CD4-positive, alpha-beta T cell treated with Interleukin-10 for 1 hour (primary cell): ENCODE results near the gene NUDT22.

Experiments used
- DNase-seq: peaks from one replicate; pipeline ENCODE4 v3.0.0-alpha.2; 2020

NUDT22 gene

DNA sequence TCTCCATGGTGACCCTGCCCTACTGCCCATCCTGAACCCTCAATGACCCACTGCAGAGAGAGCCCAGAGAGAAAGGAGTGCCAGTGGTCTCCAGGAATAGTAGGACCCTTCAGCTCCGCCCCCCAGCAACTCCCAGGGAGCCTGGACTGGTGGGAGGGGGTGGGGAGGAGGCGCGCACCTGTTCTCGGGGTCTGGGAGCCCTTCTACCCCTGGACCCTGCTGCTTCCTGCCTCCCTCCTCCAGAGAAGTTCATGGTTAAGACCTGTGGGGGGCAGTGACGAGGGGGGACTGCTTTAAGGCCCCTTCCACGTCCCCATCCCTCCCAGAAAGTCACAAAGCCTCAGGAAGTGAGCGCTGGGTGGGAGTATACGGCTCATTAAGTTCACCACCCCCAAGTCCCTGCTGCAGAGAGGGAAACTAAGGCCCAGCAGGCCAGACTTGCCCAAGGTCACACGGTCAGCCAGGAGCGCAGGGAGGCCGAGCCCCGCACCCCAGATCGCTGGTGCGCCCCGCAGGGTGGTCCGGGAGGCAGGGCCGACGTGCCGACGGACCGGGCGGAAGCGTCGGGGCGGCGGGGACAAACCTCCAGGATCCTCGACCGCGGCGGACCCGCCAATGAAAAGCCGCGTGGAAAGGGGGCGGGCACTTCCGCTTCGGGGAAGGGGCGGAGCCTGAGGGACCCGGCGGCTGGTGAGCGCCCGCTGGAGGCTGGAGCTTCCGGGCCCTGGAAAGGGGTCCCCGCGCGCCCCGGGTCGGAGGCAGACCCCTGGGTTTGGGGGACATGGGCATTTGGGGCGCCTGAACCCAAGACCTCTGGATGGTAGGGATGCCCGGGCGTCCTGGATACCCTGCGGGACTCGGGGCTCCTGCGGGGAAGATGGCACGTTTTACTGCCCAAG, at the start of gene NUDT22, which contains the start of gene TRPT1:
TSS of gene NUDT22 (plus strand) at position 667 of the 899 bp plus-strand sequence. CDS start 379 bp downstream, outside the sequence.
TSS of gene TRPT1 (minus strand) at position 579 of the 899 bp plus-strand sequence. CDS start at position 253, 326 bp downstream.
- DNase-seq: peak; percentile 89

DNA sequence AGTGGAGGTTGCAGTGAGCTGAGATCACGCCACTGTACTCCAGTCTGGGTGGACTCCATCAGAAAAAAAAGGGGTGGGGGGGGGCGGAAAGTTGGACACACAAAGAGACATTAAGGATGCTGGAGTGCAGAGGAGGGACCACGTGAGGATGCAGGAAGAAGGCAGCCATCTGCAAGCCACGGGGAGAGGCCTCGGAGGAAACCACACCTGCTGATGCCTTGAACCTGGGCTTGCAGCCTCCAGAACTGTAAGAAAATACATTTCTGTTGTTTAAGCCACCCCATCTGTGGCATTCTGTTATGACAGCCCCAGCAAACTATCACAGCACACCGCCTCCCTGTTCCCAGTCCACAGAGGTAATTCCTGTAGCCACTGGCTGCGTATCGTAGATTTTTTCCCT, 49.3 kb upstream of the NUDT22 start:
- DNase-seq: no peak

DNA sequence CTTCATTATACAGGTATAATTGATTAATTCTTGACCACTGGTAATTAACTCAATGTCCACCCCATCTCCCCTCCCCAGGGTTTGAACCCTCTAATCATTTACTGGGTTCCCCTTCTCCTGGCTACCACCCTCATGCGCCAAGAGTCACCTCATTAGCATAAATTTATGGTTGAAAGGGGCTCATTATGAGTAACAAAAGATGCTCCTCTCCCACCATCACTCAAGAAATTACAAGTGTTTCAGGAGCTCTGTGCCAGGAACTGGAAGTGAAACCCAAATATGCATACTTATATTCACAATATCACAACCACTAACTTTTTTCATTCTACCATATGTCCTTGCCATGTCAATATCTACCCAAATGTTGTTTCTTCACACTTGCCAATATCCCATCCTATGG, 47.9 kb upstream of the NUDT22 start:
- no peak for DNase-seq

DNA sequence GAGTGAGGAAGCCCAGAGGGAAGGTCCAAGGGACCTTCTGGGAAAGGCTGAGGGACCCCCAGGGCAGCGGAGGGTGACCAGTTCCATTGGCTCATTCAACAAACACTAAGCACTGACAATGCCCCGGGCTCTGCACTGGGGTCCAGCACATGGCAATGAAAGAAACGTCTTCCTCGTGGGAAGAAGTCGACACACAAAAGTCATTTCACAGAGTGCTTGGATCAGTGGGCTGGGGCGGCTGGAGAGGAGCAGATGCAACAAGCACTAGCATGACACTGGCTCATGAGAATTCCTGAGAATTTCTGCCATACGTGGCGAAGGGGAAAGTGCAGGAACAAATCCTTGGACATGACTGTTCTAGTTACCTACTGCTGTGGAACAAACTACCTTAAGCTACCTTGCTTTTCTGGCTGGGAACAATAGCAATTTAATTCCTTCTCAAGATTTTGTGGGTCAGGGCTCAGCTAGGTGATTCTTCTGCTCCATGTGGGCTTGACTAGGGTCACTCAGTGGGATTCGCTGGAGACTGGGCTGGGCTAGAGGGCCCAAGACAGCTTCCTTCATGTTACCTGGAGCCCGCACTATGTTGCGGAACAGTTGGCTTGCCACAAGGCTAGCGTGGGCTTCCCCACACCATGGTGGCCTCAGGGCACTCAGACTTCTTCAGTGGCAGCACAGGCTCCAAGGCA, 47.0 kb upstream of the NUDT22 start:
- DNase-seq: no peak

GRCh38 chr11:64180891-64181290, 45.2 kb upstream of the NUDT22 start:
- no peak for DNase-seq

DNA sequence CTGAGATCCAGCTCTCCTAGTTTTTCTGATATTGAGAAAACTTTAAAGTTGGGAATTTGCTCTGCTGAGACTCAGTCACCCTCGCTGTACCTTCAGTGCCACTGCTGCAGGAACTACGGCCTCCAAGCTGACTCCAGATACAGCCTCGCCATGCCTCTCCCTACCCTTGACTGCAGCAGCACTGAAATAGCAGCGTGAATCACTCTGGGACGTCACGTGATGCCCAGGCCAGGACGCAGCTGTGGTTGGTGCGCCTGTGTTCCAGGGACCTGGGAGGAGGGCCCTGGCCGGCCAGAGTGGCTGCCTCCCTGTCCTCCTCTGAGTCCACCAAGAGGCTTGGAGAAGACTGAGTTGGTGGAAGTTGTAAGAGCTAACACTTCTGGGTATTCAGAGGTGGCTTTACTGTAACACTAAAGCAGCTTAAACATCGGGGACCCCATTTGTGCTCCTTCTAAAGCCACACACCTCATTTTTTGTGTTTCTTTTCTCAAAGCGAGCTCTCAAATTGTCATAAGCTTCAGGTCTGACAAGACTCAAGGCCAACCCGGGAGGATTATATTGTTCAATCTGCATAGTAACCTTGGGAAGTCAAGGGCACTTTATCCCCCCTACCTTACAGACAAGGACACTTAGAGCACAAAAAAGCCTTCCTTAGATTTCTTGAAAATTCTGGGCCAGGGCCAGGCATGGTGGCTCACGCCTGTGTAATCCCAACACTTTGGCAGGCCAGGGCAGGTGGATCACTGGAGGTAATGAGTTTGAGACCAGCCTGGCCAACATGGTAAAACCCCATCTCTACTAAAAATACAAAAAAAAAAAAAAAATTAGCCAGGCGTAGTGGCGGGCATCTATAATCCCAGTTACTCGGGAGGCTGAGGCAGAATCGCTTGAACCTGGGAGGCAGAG, 44.3 kb upstream of the NUDT22 start:
- DNase-seq: peak; percentile 29

GRCh38 chr11:64183890-64184289, 42.2 kb upstream of the NUDT22 start:
- DNase-seq: no peak

- no peak for DNase-seq
Measured at GRCh38 chr11:64185175-64185692, 40.8 kb upstream of the NUDT22 start.

DNA sequence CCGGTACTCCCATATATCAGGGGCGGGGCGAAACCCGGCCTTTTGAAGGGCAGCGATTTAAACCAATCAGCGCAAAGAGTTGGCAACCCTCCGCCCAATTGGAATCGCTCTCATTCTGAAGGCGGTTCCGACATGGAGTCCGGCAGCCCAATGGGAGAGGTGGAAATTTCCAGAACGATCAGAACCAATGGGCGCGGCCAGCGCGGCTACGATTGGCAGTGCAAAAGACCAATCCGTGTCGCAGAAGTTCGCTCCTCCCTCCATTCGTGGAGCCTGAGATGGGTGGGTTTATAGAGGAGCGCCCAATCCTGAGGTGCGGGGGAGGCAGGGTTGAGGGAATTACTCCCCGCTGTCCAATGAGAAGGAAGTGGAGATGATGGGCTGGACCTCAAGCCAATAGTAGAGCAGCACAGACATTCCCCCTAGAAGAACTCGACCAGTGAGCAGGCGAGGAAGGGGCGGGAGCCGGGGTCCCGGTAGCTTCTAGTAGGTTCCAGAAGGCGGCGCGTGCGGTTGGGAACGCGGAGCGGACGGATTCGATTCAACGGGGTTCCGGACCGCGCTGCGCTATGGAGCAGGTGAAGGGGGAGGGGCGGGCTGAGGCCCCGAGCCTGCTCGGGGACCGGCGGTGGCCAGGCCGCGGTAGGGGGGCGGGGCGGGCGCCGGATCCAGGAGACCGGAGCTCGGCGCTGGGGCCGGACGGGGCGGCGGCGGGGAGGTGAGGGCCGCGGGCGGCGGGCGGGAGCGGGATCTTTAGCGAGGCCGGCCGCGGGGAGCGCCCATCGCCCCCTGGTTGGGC, 40.2 kb upstream of the NUDT22 start, which contains the start of gene STIP1:
TSS of gene STIP1 (plus strand) at position 479 of the 799 bp plus-strand sequence. CDS start at position 570, 91 bp downstream.
- DNase-seq: peak; percentile 100

DNA sequence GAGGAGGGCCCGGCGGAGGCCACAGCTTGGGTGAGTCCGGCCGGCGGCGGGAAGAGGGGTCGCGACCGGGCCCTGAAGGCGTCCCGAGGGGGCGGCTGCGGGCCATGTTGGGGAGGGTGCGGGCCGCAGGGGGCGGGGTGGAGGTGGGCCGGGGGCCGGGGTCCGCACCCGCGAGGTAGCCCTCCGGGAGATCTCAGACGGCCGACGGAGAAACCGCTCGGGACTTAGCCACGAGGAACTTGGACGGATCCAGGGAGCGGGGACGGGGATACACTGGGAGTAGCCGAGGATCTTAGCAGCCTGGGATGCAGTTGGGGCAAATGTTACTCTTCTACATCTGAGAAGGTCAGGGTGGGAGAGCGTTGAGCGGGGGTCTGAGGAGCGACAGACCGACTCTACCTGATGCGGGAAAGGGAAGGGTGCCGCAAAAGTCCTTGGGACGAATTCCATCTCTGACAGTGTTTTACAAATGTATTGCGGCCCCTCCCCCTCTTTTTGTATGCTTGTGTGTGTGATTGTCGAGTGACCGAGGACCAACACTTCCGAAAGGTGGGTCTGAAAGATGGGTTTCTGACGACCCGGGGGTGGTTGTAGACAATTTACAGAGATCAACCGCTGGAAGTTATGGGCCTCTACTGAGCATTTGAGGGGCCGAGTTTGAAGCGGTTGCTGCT, 39.4 kb upstream of the NUDT22 start:
- DNase-seq: peak; percentile 55

DNA sequence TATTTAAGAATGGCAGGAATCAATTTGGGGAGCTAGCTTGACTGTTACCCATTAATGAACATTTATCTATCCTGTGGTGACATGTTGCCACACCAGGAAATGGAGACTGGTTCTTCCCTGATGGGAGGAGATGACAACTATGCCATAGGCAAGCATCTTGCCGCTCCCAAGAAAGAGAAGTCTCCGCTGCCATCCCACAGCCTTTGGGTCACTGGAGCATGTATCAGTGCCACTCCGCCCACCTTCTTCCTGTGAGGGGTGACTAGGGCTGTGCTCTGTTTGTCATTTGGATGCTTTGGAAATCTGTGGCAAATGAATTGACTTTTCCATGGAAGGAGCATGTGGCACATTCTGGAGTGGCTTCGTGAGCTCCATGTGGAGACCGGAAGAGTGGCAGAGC, 33.6 kb upstream of the NUDT22 start:
- DNase-seq: no peak

GRCh38 chr11:64196626-64197025, 29.4 kb upstream of the NUDT22 start:
- DNase-seq: no peak

DNA sequence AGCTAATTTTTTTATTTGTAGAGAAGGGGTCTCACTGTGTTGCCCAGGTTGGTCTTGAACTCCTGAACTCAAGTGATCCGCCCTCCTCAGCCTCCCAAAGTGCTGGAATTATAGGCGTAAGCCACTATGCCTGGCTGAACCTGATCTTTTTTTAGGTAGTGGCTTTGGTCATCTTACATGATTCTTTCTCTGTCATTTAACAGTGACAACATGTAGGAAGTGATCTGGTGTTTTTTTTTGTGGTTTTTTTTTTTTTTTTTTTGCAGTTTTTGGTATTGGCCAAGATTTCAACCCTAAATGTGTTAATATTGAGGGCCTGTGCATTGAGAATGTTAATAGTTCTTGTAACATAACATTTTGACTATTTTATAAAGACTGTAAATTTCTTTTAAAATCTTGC, 27.6 kb upstream of the NUDT22 start:
- DNase-seq: no peak

DNA sequence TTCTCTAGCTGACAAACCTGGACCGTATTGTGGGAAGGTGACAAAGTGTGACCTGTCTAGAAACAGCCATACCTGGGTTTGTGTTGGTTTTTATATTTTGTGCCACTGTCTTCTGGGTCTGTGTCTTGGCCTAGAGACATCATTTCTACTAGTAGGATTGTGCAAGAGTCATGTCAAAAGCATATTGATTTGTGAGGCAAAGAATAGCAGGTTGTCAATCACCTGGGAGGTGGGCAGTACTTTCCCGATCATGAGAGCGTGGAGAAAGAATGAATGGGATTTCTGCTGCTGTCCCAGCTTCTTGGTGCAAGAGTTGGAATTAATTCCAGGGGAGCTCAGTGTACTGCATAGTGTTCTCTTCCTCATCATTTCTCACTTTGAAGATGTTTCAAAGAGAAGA, 24.5 kb upstream of the NUDT22 start:
- no peak for DNase-seq

DNA sequence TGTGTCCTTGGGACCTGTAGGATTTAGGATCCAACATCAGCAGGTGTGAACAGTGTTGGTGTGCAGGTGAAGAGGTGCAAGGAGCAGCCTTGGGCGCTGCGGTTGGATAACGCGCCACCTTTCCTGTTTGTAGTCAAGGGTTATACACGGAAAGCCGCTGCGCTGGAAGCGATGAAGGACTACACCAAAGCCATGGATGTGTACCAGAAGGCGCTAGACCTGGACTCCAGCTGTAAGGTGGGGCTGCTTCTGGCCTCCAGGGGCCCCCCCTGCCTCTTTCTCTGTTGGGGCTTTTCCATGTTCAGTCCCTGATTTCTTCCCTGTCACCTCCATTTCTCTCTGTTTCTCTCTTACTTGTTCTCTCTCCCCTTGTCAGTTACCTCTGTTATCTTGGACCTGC, 23.1 kb upstream of the NUDT22 start:
- DNase-seq: no peak

GRCh38 chr11:64203421-64204079, 22.5 kb upstream of the NUDT22 start:
- no peak for DNase-seq

DNA sequence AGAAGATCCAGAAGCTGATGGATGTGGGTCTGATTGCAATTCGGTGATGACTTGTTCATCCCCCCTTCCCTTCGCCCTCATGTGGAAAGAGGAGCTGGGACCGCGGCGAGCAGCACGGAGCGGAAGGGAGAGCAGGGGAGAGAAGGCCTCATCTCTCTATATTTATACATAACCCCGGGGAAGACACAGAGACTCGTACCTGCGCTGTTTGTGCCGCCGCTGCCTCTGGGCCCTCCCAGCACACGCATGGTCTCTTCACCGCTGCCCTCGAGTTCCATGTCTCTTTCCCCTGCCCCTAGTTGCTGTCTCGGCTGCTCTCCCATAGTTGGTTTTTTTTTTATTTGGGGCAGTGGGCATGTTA, 22.0 kb upstream of the NUDT22 start:
- no peak for DNase-seq

- peak; percentile 90 for DNase-seq
Measured at GRCh38 chr11:64204464-64204989, 21.5 kb upstream of the NUDT22 start.

- DNase-seq: peak; percentile 75
Measured at GRCh38 chr11:64206457-64207255, 19.4 kb upstream of the NUDT22 start, which contains the start of gene FERMT3. TSS of gene FERMT3 (plus strand) at chr11:64206721. CDS start at chr11:64207365, 644 bp downstream.
